ENCODE measurements around the gene CGB8.
"Not testable (repeated sequence)": the region's sequence is repeated elsewhere in the genome, so short reads cannot be mapped to it uniquely, and the experiment has no call there.

Gene CGB8
- long read RNA-seq, result 0 reads

- not testable (repeated sequence) for H3K27me3 ChIP-seq (ENCODE audit: insufficient read depth, poor library complexity, severe bottlenecking); H3K4me3 ChIP-seq (replicated peaks; ENCODE audit: insufficient read depth, low read length); DNase-seq (ENCODE audit: low read depth in 1 of 2, low spot score in 1 of 2); H3K27ac ChIP-seq (replicated peaks)
These were observed at the start of gene CGB8 for GRCh38 chr19:49049011-49049410. TSS of gene CGB8 (minus strand) at chr19:49049111. CDS start at chr19:49048739, 372 bp downstream.

GRCh38 chr19:49097453-49098288 lies 48.8 kb upstream of the CGB8 start:
- Histone ChIP-seq H3K4me3 (replicated peaks; ENCODE audit: insufficient read depth, low read length) (no peak overlapping the region), H3K27ac (replicated peaks) (no peak overlapping the region), H3K27me3 (ENCODE audit: insufficient read depth, poor library complexity, severe bottlenecking) (no peaks in the 10 kb centered on the region)
- TF ChIP-seq SPI1 (IDR thresholded peaks at IDR 0.05; ENCODE audit: borderline replicate concordance, low read depth) (no peak), CTCF (IDR thresholded peaks at IDR 0.05; ENCODE audit: insufficient read depth, low read length) (peak; percentile 98)
- peak; percentile 69 to 79 for DNase-seq (ENCODE audit: low read depth in 1 of 2, low spot score in 1 of 2)

- peak; percentile 25; the same call in 1 of the 2 replicates for TF ChIP-seq POLR2AphosphoS5 (IDR thresholded peaks at IDR 0.05; ENCODE audit: low read depth)
- TF ChIP-seq, protein P1, sequence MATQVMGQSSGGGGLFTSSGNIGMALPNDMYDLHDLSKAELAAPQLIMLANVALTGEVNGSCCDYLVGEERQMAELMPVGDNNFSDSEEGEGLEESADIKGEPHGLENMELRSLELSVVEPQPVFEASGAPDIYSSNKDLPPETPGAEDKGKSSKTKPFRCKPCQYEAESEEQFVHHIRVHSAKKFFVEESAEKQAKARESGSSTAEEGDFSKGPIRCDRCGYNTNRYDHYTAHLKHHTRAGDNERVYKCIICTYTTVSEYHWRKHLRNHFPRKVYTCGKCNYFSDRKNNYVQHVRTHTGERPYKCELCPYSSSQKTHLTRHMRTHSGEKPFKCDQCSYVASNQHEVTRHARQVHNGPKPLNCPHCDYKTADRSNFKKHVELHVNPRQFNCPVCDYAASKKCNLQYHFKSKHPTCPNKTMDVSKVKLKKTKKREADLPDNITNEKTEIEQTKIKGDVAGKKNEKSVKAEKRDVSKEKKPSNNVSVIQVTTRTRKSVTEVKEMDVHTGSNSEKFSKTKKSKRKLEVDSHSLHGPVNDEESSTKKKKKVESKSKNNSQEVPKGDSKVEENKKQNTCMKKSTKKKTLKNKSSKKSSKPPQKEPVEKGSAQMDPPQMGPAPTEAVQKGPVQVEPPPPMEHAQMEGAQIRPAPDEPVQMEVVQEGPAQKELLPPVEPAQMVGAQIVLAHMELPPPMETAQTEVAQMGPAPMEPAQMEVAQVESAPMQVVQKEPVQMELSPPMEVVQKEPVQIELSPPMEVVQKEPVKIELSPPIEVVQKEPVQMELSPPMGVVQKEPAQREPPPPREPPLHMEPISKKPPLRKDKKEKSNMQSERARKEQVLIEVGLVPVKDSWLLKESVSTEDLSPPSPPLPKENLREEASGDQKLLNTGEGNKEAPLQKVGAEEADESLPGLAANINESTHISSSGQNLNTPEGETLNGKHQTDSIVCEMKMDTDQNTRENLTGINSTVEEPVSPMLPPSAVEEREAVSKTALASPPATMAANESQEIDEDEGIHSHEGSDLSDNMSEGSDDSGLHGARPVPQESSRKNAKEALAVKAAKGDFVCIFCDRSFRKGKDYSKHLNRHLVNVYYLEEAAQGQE (IDR thresholded peaks at IDR 0.05; ENCODE audit: insufficient replicate concordance, low read depth), result no peak
- no peak for TF ChIP-seq CTCF (IDR thresholded peaks at IDR 0.05; ENCODE audit: insufficient read depth, low read length)
- Histone ChIP-seq H3K4me3 (replicated peaks; ENCODE audit: insufficient read depth, low read length) (no peak overlapping the region), H3K27me3 (ENCODE audit: insufficient read depth, poor library complexity, severe bottlenecking) (no peaks in the 10 kb centered on the region), H3K27ac (replicated peaks) (no peak overlapping the region)
- DNase-seq (ENCODE audit: low read depth in 1 of 2, low spot score in 1 of 2), result no peak
These were observed 45.9 kb upstream of the CGB8 start for GRCh38 chr19:49094505-49095482.

GRCh38 chr19:49092686-49093085 lies 43.8 kb upstream of the CGB8 start:
- Histone ChIP-seq H3K4me3 (replicated peaks; ENCODE audit: insufficient read depth, low read length) (no peak overlapping the region), H3K27me3 (ENCODE audit: insufficient read depth, poor library complexity, severe bottlenecking) (no peaks in the 10 kb centered on the region), H3K27ac (replicated peaks) (no peak overlapping the region)
- DNase-seq (ENCODE audit: low read depth in 1 of 2, low spot score in 1 of 2), result no peak
- TF ChIP-seq SPI1 (IDR thresholded peaks at IDR 0.05; ENCODE audit: borderline replicate concordance, low read depth), result no peak
- no peak for TF ChIP-seq CTCF (IDR thresholded peaks at IDR 0.05; ENCODE audit: insufficient read depth, low read length)
- no peak for TF ChIP-seq GABPA (IDR thresholded peaks at IDR 0.05; ENCODE audit: low read depth)
- TF ChIP-seq POLR2AphosphoS5 (IDR thresholded peaks at IDR 0.05; ENCODE audit: low read depth), result no peak
- TF ChIP-seq, protein P1 (IDR thresholded peaks at IDR 0.05; ENCODE audit: insufficient replicate concordance, low read depth), result no peak

Data from HL-60 (cell line).